Lower lobe of right lung (tissue), 2 donors: ENCODE data around the gene DOCK4. TPM values are rescaled to one million over a fixed set of nuclear protein-coding genes. Genes with fewer than 3 reads are reported as not detected.
A peak's percentile ranks its signal among the peaks of the same experiment; 100 is the strongest.

Experiments used
- ATAC-seq, 2 donors: fragments of 200-7000 bp; cut with Tn5 transposase; one replicate each; pipeline ENCODE4 v1.9.1; 2020 to 2022; ENCODE audit warnings: mild to moderate bottlenecking in 2 of 2, moderate library complexity in 2 of 2
- DNase-seq: peaks from one replicate; pipeline ENCODE4 v3.0.0-alpha.2; 2020
- H3K27ac ChIP-seq: fragments of 200-600 bp; one replicate; pipeline ENCODE4 v1.8.0; 2022
- H3K27me3 ChIP-seq: fragments of 200-600 bp; one replicate; pipeline ENCODE4 v1.8.0; 2022; ENCODE audit warnings: low read depth
- H3K36me3 ChIP-seq: fragments of 200-600 bp; one replicate; pipeline ENCODE4 v1.8.0; 2022; ENCODE audit warnings: mild to moderate bottlenecking
- H3K4me1 ChIP-seq: fragments of 200-600 bp; one replicate; pipeline ENCODE4 v1.8.0; 2022
- H3K4me3 ChIP-seq: fragments of 200-600 bp; one replicate; pipeline ENCODE4 v1.8.0; 2022; ENCODE audit warnings: mild to moderate bottlenecking
- H3K9me3 ChIP-seq: fragments of 200-600 bp; one replicate; pipeline ENCODE4 v1.8.0; 2022
- intact Hi-C: fragments of 100-400 bp; cut with DNase I; formaldehyde crosslinking; loops from one replicate; pipeline ENCODE4 v1.11.0; 2022
- total RNA-seq: library from RNA; stranded (reverse); fragmentation: NEBNext Ultra II Directional; extraction: Animal tissue kit (Norgen Biotek cat#: 25700); gene quantifications from one replicate; pipeline ENCODE4 v1.2.1, GENCODE V29; 2021
- TF ChIP-seq, protein P1 (sequence below): fragments of 200-600 bp; IDR thresholded peaks from one replicate; pipeline ENCODE4 v1.8.0; 2022; ENCODE audit warnings: antibody characterized with exemption, mild to moderate bottlenecking
- donor health status: DM: no; HTN: yes; CAD: no; lungs with severe emphysema.

Gene DOCK4
- total RNA-seq, 1 donor from 2014 or later, result 78.5 TPM

DNA sequence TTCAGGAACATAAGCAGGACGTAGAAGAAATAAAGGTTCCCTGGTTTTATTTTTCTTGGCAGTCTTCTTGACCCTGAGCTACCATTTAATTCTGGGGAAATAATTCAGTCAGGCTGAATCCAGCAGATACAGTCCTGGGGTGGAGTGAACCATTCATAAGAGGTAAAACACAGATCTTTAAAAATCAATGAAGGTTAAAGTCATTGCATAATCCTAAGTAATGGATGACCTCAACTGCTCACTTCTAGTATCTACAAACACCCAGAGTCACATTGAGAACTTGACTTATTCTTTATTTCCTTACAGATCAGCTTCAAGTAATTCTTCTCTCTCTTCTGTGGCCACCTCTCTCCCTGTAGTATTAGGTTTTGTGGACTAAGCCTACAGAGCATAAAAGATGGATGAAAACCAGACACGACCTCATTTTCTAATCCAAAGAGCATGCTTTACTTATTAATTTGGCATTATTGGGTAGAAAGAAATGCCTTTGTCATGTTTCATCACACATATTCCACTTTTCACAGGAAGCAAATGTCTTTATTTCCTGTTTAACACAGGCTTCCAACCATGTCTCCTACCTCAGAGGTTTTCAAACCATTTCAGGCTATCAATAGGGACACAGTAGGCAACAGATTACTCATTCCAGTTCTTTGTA is 461.6 kb downstream of the DOCK4 start:
- intact Hi-C loops, result no loop called here
- Histone ChIP-seq H3K9me3 (no peaks in the 10 kb centered on the region), H3K36me3 (peaks cover 56% of the 10 kb centered on the region), H3K27ac (no peak overlapping the region), H3K4me3 (no peak overlapping the region), H3K27me3 (no peaks in the 10 kb centered on the region), H3K4me1 (no peaks in the 10 kb centered on the region)
- TF ChIP-seq, protein P1, sequence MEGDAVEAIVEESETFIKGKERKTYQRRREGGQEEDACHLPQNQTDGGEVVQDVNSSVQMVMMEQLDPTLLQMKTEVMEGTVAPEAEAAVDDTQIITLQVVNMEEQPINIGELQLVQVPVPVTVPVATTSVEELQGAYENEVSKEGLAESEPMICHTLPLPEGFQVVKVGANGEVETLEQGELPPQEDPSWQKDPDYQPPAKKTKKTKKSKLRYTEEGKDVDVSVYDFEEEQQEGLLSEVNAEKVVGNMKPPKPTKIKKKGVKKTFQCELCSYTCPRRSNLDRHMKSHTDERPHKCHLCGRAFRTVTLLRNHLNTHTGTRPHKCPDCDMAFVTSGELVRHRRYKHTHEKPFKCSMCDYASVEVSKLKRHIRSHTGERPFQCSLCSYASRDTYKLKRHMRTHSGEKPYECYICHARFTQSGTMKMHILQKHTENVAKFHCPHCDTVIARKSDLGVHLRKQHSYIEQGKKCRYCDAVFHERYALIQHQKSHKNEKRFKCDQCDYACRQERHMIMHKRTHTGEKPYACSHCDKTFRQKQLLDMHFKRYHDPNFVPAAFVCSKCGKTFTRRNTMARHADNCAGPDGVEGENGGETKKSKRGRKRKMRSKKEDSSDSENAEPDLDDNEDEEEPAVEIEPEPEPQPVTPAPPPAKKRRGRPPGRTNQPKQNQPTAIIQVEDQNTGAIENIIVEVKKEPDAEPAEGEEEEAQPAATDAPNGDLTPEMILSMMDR, result no peak
- no peak for ATAC-seq
- no peak for DNase-seq

DNA sequence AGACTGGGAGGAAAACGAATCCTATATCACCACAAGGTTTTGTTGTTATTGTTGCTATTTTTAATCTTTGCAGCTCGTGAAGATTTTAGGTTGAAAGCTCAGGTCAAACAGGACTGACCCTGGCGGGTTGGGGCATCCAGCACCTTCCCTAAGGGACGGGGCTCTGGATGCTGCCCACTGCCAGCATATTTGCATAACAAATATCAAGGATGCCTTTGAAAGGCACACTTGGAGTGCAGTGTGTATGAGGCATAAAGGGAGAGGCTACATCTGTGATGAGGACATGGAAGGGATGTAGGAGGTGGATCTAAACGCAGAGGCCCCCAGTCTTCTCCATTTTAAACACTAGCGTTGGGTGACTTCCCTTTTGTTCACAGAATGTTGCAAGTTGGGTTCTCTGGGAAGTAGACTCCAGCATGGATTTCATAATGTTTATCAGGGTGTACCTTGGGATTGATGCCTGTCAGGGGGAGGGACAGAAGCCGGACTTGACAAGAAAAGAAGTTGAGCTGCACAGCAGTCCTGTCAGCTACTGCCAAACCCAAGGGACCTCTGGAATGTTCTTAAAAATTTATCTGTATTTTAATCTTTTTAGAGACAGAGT is 462.9 kb downstream of the DOCK4 start:
- H3K9me3 ChIP-seq, result no peaks in the 10 kb centered on the region
- peak in 1 of 2 donors; percentile 22 for ATAC-seq
- intact Hi-C loops, result no loop called here

DNA sequence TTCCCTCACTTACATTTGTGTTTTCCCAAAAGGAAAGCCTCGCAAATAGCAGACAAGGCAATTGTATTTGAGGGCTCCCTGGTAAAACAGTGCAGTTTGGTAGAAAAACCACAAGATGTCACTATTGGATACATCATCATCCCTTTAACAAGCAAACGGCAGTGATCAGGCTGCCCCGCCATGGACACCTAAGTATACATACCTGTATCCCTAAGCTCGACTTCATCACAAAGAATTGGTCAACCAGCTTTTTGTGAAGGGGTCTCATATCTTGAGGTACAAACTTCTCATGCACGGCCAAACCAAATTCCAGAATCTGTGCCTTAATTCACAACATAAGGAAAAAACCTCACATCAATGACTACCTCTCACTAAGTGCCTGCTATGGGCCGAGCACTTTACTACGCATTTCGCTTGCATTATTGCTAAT is 464.4 kb downstream of the DOCK4 start:
- ATAC-seq (peak; percentile 66 to 71), DNase-seq (peak; percentile 52)
- H3K4me1 ChIP-seq, result no peaks in the 10 kb centered on the region
- no peak overlapping the region for H3K4me3 ChIP-seq
- TF ChIP-seq, protein P1, result peak; percentile 53
- H3K27me3 ChIP-seq, result no peaks in the 10 kb centered on the region
- no peaks in the 10 kb centered on the region for H3K9me3 ChIP-seq
- no peak overlapping the region for H3K27ac ChIP-seq
- intact Hi-C loops, result no loop called here
- H3K36me3 ChIP-seq, result peaks cover 84% of the 10 kb centered on the region

More for the DNA sequence above, 462.9 kb downstream of the DOCK4 start:
- H3K4me1 ChIP-seq, result no peaks in the 10 kb centered on the region
- peaks cover 69% of the 10 kb centered on the region for H3K36me3 ChIP-seq
- H3K27me3 ChIP-seq, result no peaks in the 10 kb centered on the region
- H3K27ac ChIP-seq, result no peak overlapping the region
- H3K4me3 ChIP-seq, result no peak overlapping the region
- no peak for DNase-seq
- TF ChIP-seq, protein P1, result no peak

DNA sequence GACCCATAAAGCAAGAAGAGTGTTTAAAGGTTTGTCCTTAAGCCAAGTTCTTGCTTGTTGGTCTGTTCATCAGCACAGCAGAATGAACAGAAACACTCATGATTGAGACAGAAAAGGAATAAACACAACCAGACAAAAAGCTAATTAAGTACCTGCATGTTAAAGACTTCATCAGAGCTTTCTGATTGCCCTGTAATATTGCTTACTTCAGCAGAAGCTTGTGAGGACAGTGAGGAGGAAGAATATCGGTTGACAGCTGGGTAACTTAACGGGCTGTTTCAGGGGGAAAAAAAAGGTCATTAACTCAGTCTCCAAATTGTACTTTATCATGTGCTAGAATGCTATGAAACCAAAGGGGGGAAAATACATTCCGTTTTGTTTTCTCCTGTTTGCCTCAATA is 465.3 kb downstream of the DOCK4 start:
- no peaks in the 10 kb centered on the region for H3K4me1 ChIP-seq
- peaks cover 83% of the 10 kb centered on the region for H3K36me3 ChIP-seq
- no peak for ATAC-seq
- no peak for DNase-seq
- no peaks in the 10 kb centered on the region for H3K27me3 ChIP-seq
- no peak overlapping the region for H3K27ac ChIP-seq
- no peaks in the 10 kb centered on the region for H3K9me3 ChIP-seq
- TF ChIP-seq, protein P1, result no peak
- intact Hi-C loops, result no loop called here
- no peak overlapping the region for H3K4me3 ChIP-seq

DNA sequence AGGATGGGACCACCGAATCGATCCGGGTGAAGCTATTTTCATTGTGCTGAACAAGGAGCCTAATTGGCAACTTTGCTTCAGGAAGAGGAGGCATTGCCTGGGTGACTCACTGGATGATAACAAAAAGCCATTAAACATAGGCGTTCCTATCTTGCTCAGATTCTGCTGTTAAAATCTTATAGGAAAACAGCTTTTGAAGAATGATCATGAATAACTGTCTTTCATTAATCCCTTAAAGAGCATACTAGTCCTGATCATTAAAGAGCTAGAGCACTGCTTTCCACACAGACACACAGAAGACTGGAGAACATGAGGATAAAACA is 469.7 kb downstream of the DOCK4 start:
- Histone ChIP-seq H3K36me3 (peaks cover 82% of the 10 kb centered on the region), H3K27ac (no peak overlapping the region), H3K9me3 (no peaks in the 10 kb centered on the region), H3K4me1 (no peaks in the 10 kb centered on the region), H3K27me3 (no peaks in the 10 kb centered on the region), H3K4me3 (no peak overlapping the region)
- ATAC-seq (no peak), DNase-seq (no peak)
- intact Hi-C loops, result no loop called here
- TF ChIP-seq, protein P1, result no peak
